Bronchial epithelial cell (primary cell): ENCODE data around the gene PHACTR1. TPM values are rescaled to one million over a fixed set of nuclear protein-coding genes. Genes with fewer than 3 reads are reported as not detected.

Experiments
- DNase-seq: peaks from one replicate; pipeline ENCODE4 v3.0.0-alpha.2; 2010; ENCODE audit warnings: low read depth
- FAIRE-seq: peaks from 2 replicates; lab custom pipeline; 2011; peaks lifted over from hg19 to GRCh38; lab: Jason Lieb, UNC
- H3K27me3 ChIP-seq: 2 replicates; pipeline ENCODE4 v1.5.1; 2011; ENCODE audit warnings: low read length; ENCODE audit not compliant: control insufficient read depth, insufficient read depth
- H3K36me3 ChIP-seq: 2 replicates; pipeline ENCODE4 v1.5.1; 2011; ENCODE audit warnings: low read length; ENCODE audit not compliant: control insufficient read depth, insufficient read depth
- H3K4me3 ChIP-seq: 2 replicates; pipeline ENCODE4 v1.5.1; 2011; ENCODE audit warnings: mild to moderate bottlenecking, low read depth, low read length, control low read depth
- CTCF ChIP-seq: IDR thresholded peaks from 2 replicates; pipeline ENCODE4 v1.5.1; 2011; ENCODE audit warnings: mild to moderate bottlenecking, moderate library complexity, low read length, control low read depth, inconsistent platforms; ENCODE audit not compliant: insufficient read depth, severe bottlenecking
- total RNA-seq: library from RNA; depleted of rRNA; stranded (reverse); fragments of >200 nt; gene quantifications from 2 replicates; pipeline ENCODE4 v1.2.1, GENCODE V29; 2014

PHACTR1 gene
- total RNA-seq, 1 donor from 2014 or later = under 0.01 TPM

- DNase-seq = peak; percentile 76
- Histone ChIP-seq H3K36me3 (no peaks in the 10 kb centered on the region), H3K27me3 (no peaks in the 10 kb centered on the region), H3K4me3 (no peak overlapping the region)
- no peak for FAIRE-seq
- no peak for TF ChIP-seq CTCF
Observed at GRCh38 chr6:12798326-12798725, 81.8 kb downstream of the PHACTR1 start.

GRCh38 chr6:12800120-12800519 lies 83.6 kb downstream of the PHACTR1 start:
- FAIRE-seq (no peak), DNase-seq (no peak)
- TF ChIP-seq CTCF = no peak
- Histone ChIP-seq H3K4me3 (no peak overlapping the region), H3K27me3 (no peaks in the 10 kb centered on the region), H3K36me3 (no peaks in the 10 kb centered on the region)

- FAIRE-seq = no peak
- no peak overlapping the region for H3K4me3 ChIP-seq
- H3K36me3 ChIP-seq = no peaks in the 10 kb centered on the region
- H3K27me3 ChIP-seq = no peaks in the 10 kb centered on the region
- DNase-seq = peak; percentile 89
- no peak for TF ChIP-seq CTCF
Observed at GRCh38 chr6:12801141-12801540, 84.6 kb downstream of the PHACTR1 start.

GRCh38 chr6:12802440-12802839 lies 85.9 kb downstream of the PHACTR1 start:
- no peak for TF ChIP-seq CTCF
- FAIRE-seq = no peak
- no peak for DNase-seq
- Histone ChIP-seq H3K4me3 (no peak overlapping the region), H3K36me3 (no peaks in the 10 kb centered on the region), H3K27me3 (no peaks in the 10 kb centered on the region)

GRCh38 chr6:12803486-12803885 lies 86.9 kb downstream of the PHACTR1 start:
- Histone ChIP-seq H3K27me3 (no peaks in the 10 kb centered on the region), H3K36me3 (no peaks in the 10 kb centered on the region), H3K4me3 (no peak overlapping the region)
- DNase-seq (no peak), FAIRE-seq (no peak)
- no peak for TF ChIP-seq CTCF

- Histone ChIP-seq H3K36me3 (no peaks in the 10 kb centered on the region), H3K27me3 (no peaks in the 10 kb centered on the region), H3K4me3 (no peak overlapping the region)
- no peak for TF ChIP-seq CTCF
- FAIRE-seq (peak; percentile 13), DNase-seq (peak; percentile 35)
Observed at GRCh38 chr6:12804952-12805645, 88.5 kb downstream of the PHACTR1 start.
